Tibial nerve (tissue), 4 donors: ENCODE results near the gene STRADA. TPM values are rescaled to one million over a fixed set of nuclear protein-coding genes. Genes with fewer than 3 reads are reported as not detected.
A peak's percentile ranks its signal among the peaks of the same experiment; 100 is the strongest.

Source experiments
- DNase-seq, 2 donors: peaks; one replicate each; pipeline ENCODE4 v3.0.0-alpha.2; 2019; ENCODE audit warnings: low spot score in 2 of 2
- H3K27ac ChIP-seq, 4 donors: fragments of 200-600 bp; sonication (generic) in 3 of 4; one replicate each; pipeline ENCODE4 v1.5.1; 2017 to 2019; ENCODE audit warnings: mild to moderate bottlenecking in 1 of 4
- H3K27me3 ChIP-seq, 2 donors: fragments of 200-600 bp; sonication (generic) in 1 of 2; one replicate each; pipeline versions ENCODE4 v1.5.1 to v1.6.0; 2017 to 2019
- H3K36me3 ChIP-seq, 3 donors: fragments of 200-600 bp; sonication (generic); one replicate each; pipeline ENCODE4 v1.5.1; 2018 to 2019
- H3K4me1 ChIP-seq, 4 donors: fragments of 200-600 bp; sonication (generic) in 3 of 4; one replicate each; pipeline ENCODE4 v1.5.1; 2017 to 2019
- H3K4me3 ChIP-seq, 4 donors: fragments of 200-600 bp; sonication (generic) in 3 of 4; one replicate each; pipeline ENCODE4 v1.5.1; 2017 to 2019; ENCODE audit warnings: mild to moderate bottlenecking in 1 of 4, moderate library complexity in 1 of 4
- H3K9me3 ChIP-seq, 4 donors: fragments of 200-600 bp; sonication (generic) in 3 of 4; one replicate each; pipeline ENCODE4 v1.5.1; 2017 to 2019
- CTCF ChIP-seq, 5 experiments: fragments of 200-600 bp in 3 of 5; fragments of 450-650 bp in 2 of 5; sonication (generic) in 3 of 5; IDR thresholded peaks; one replicate each; pipeline ENCODE4 v1.5.1; 2016 to 2019; ENCODE audit warnings: antibody characterized with exemption in 5 of 5, mild to moderate bottlenecking in 3 of 5, moderate library complexity in 2 of 5
- EP300 ChIP-seq, 2 donors: sonication (generic); formaldehyde crosslinking; IDR thresholded peaks; one replicate each; pipeline ENCODE4 v1.6.1; 2017; ENCODE audit warnings: antibody characterized with exemption in 2 of 2, mild to moderate bottlenecking in 1 of 2
- POLR2A ChIP-seq, 2 donors: fragments of 450-650 bp; IDR thresholded peaks; one replicate each; pipeline ENCODE4 v1.6.1; 2017; ENCODE audit warnings: antibody characterized with exemption in 2 of 2, mild to moderate bottlenecking in 2 of 2, moderate library complexity in 2 of 2
- WGBS, 2 donors: methylation state at CpG; one replicate each; pipeline ENCODE4 v1.1.5; 2018; 5-methylcytosine and 5-hydroxymethylcytosine counted together
- total RNA-seq, 4 donors: library from RNA; depleted of rRNA; stranded (reverse); fragments of >200 nt; gene quantifications; one replicate each; pipeline ENCODE4 v1.1.0, GENCODE V29; 2016

STRADA gene
- total RNA-seq, 4 donors from 2014 or later: 38.0 to 45.8 (median 43.2) TPM

GRCh38 chr17:63785556-63785955, 44.0 kb upstream of the STRADA start:
- WGBS, 2 donors: 58 to 76% methylated on average over 1 of the region's 1 CpG
- peaks cover 6 to 67% (median 9%) of the 10 kb centered on the region in 3 donors for H3K36me3 ChIP-seq
- no peaks in the 10 kb centered on the region for H3K27me3 ChIP-seq
- H3K9me3 ChIP-seq: no peaks in the 10 kb centered on the region
- TF ChIP-seq POLR2A (IDR thresholded peaks at IDR 0.05) (no peak), EP300 (IDR thresholded peaks at IDR 0.05) (no peak), CTCF (IDR thresholded peaks at IDR 0.05) (no peak)
- no peak overlapping the region for H3K27ac ChIP-seq
- DNase-seq: no peak
- H3K4me1 ChIP-seq: peaks cover 0 to 49% (median 2%) of the 10 kb centered on the region in 4 donors
- no peak overlapping the region for H3K4me3 ChIP-seq

GRCh38 chr17:63783522-63783921, 41.9 kb upstream of the STRADA start:
- Histone ChIP-seq H3K27ac (no peak overlapping the region), H3K36me3 (peaks cover 0 to 58% (median 3%) of the 10 kb centered on the region in 3 donors), H3K4me3 (no peak overlapping the region), H3K27me3 (no peaks in the 10 kb centered on the region), H3K4me1 (peaks cover 0 to 64% (median 2%) of the 10 kb centered on the region in 4 donors), H3K9me3 (no peaks in the 10 kb centered on the region)
- no peak for DNase-seq
- 73 to 78% methylated on average over 6 of the region's 6 CpGs for WGBS, 2 donors
- TF ChIP-seq CTCF (IDR thresholded peaks at IDR 0.05): no peak
- TF ChIP-seq POLR2A (IDR thresholded peaks at IDR 0.05): no peak
- no peak for TF ChIP-seq EP300 (IDR thresholded peaks at IDR 0.05)

- Histone ChIP-seq H3K27me3 (no peaks in the 10 kb centered on the region), H3K4me3 (no peak overlapping the region), H3K27ac (no peak overlapping the region), H3K36me3 (peaks cover 0 to 37% (median 0%) of the 10 kb centered on the region in 3 donors), H3K4me1 (peaks cover 0 to 87% (median 9%) of the 10 kb centered on the region in 4 donors), H3K9me3 (no peaks in the 10 kb centered on the region)
- WGBS, 2 donors: 94 to 97% methylated on average over 4 of the region's 4 CpGs
- DNase-seq: no peak
- TF ChIP-seq POLR2A (IDR thresholded peaks at IDR 0.05) (no peak), CTCF (IDR thresholded peaks at IDR 0.05) (no peak), EP300 (IDR thresholded peaks at IDR 0.05) (no peak)
Observed at GRCh38 chr17:63780928-63781327, 39.3 kb upstream of the STRADA start.

- Histone ChIP-seq H3K4me1 (peaks cover 0 to 87% (median 13%) of the 10 kb centered on the region in 4 donors), H3K9me3 (no peaks in the 10 kb centered on the region), H3K36me3 (peaks cover 0 to 37% (median 0%) of the 10 kb centered on the region in 3 donors), H3K27ac (no peak overlapping the region), H3K27me3 (no peaks in the 10 kb centered on the region), H3K4me3 (no peak overlapping the region)
- DNase-seq: no peak
- no peak for TF ChIP-seq POLR2A (IDR thresholded peaks at IDR 0.05)
- TF ChIP-seq EP300 (IDR thresholded peaks at IDR 0.05): no peak
- no peak for TF ChIP-seq CTCF (IDR thresholded peaks at IDR 0.05)
- WGBS, 2 donors: 86 to 92% methylated on average over 1 of the region's 1 CpG
Observed at GRCh38 chr17:63780507-63780906, 38.9 kb upstream of the STRADA start.

- peak overlapping the region; percentile 71 to 99 (median 92) for H3K4me3 ChIP-seq
- H3K27ac ChIP-seq: peak overlapping the region in 3 of 4 donors; percentile 91 to 99 (median 93)
- DNase-seq: no peak
- peaks cover 0 to 78% (median 29%) of the 10 kb centered on the region in 4 donors for H3K4me1 ChIP-seq
- WGBS, 2 donors: 20 to 24% methylated on average over 8 of the region's 8 CpGs
- H3K27me3 ChIP-seq: no peaks in the 10 kb centered on the region
- TF ChIP-seq EP300 (IDR thresholded peaks at IDR 0.05) (no peak), POLR2A (IDR thresholded peaks at IDR 0.05) (no peak), CTCF (IDR thresholded peaks at IDR 0.05) (no peak)
- H3K36me3 ChIP-seq: peaks cover 0 to 10% (median 0%) of the 10 kb centered on the region in 3 donors
- no peaks in the 10 kb centered on the region for H3K9me3 ChIP-seq
Observed at GRCh38 chr17:63775420-63775819, 33.8 kb upstream of the STRADA start.
